Heart right ventricle (tissue), 16 donors: ENCODE measurements around the gene MBP. TPM values are rescaled to one million over a fixed set of nuclear protein-coding genes. Genes with fewer than 3 reads are reported as not detected.

Experiments used
- ATAC-seq, 8 donors: fragments of 200-7000 bp; cut with Tn5 transposase; one replicate each; pipeline ENCODE4 v1.9.1; 2020; ENCODE audit warnings: mild to moderate bottlenecking in 8 of 8, moderate library complexity in 8 of 8, moderate number of reproducible peaks in 1 of 8
- DNase-seq, 2 donors: peaks; one replicate each; pipeline ENCODE4 v3.0.0-alpha.2; 2020
- H3K27ac ChIP-seq, 10 donors: fragments of 200-600 bp; sonication (generic) in 2 of 10; one replicate each; pipeline versions ENCODE4 v1.5.0 to v1.8.0; 2020 to 2022; ENCODE audit warnings: mild to moderate bottlenecking in 3 of 10
- H3K27me3 ChIP-seq, 7 donors: fragments of 200-600 bp; one replicate each; pipeline ENCODE4 v1.8.0; 2021 to 2022; ENCODE audit warnings: mild to moderate bottlenecking in 2 of 7
- H3K36me3 ChIP-seq, 9 donors: fragments of 200-600 bp; sonication (generic) in 1 of 9; one replicate each; pipeline versions ENCODE4 v1.5.0 to v1.8.0; 2020 to 2022; ENCODE audit warnings: mild to moderate bottlenecking in 2 of 9
- H3K4me1 ChIP-seq, 9 donors: fragments of 200-600 bp; sonication (generic) in 1 of 9; one replicate each; pipeline versions ENCODE4 v1.5.0 to v1.8.0; 2020 to 2022; ENCODE audit warnings: mild to moderate bottlenecking in 4 of 9
- H3K4me3 ChIP-seq, 10 donors: fragments of 200-600 bp; sonication (generic) in 2 of 10; one replicate each; pipeline versions ENCODE4 v1.5.0 to v1.8.0; 2020 to 2022; ENCODE audit warnings: mild to moderate bottlenecking in 7 of 10, moderate library complexity in 2 of 10
- H3K9me3 ChIP-seq, 11 donors: fragments of 200-600 bp in 10 of 11; sonication (generic) in 2 of 11; one replicate each; pipeline versions ENCODE4 v1.5.0 to v1.8.0; 2013 to 2022; ENCODE audit warnings: mild to moderate bottlenecking in 2 of 11, control low read depth in 1 of 11, moderate library complexity in 1 of 11
- WGBS, 2 donors: extraction: QIAGEN DNeasy Blood & Tissue Kit; methylation state at CpG; one replicate each; pipeline ENCODE4 v1.1.7; 2013; ENCODE audit warnings: inconsistent platforms in 1 of 2; 5-methylcytosine and 5-hydroxymethylcytosine counted together
- intact Hi-C, 10 donors: fragments of 100-400 bp; cut with DNase I; formaldehyde crosslinking; loops; one replicate each; pipeline versions ENCODE4 v1.11.1 to v1.14.2; 2022
- polyA plus RNA-seq, 2 donors: library from polyadenylated mRNA; stranded (reverse); fragments of 200-250 nt; gene quantifications; one replicate each; pipeline ENCODE4 v1.2.3, GENCODE V29; 2013
- total RNA-seq, 10 donors: library from RNA; stranded (reverse); fragmentation: NEBNext Ultra II Directional in 3 of 10; extraction: Animal tissue kit (Norgen Biotek cat#: 25700) in 3 of 10; gene quantifications; one replicate each; pipeline versions ENCODE4 v1.2.1 to v1.2.4, GENCODE V29; 2021 to 2023
- TF ChIP-seq, protein P1 (sequence below), 9 donors: fragments of 200-600 bp; sonication (generic) in 2 of 9; IDR thresholded peaks; one replicate each; pipeline versions ENCODE4 v1.5.0 to v1.8.0; 2021 to 2022; ENCODE audit warnings: antibody characterized with exemption in 9 of 9, mild to moderate bottlenecking in 5 of 9, moderate library complexity in 1 of 9
- donor health status: Arrhythmogenic right ventricular cardiomyopathy.
- donor health status: ischemic (EF 13 %, LVEDD 7.1; RV severe dilation, severe dysfunction).
- donor health status: healthy with polysubstance abuse.
- donor health status: DM: no; HTN: yes; CAD: no.
- donor health status: DM: no; HTN: no; CAD: no.
- donor health status: ischemic (EF 25% LVEDD 6.9; RV normal size, moderate dysfunction).
- donor health status: ischemic (EF 25% LVEDD 5.7; RV mildly dilated, moderate dysfunction).
- donor health status: healthy.
- donor health status: DM: yes; HTN: yes; CAD: no.
- donor health status: Ischemic cardiomyopathy.
- donor health status: ischemic (EF 35%, LVEDD 5.7; RV mildly dilated, moderate dysfunction).
- donor health status: nonischemic (EF 11% LVEDD 7.7; RV severe dilation, severe dysfunction).
- donor health status: DM: yes; HTN: yes; CAD: no.
- donor health status: PGD.
- donor health status: ischemic (EF 29% LVEDD 5.4; RV normal size, mild dysfunction).
- donor health status: nonischemic (EF 23%, LVEDD 6.1; RV moderate dilation, normal function).

The MBP gene
- total and polyA plus RNA-seq, 12 donors: 3.0 to 70.8 (median 43.9) TPM

DNA sequence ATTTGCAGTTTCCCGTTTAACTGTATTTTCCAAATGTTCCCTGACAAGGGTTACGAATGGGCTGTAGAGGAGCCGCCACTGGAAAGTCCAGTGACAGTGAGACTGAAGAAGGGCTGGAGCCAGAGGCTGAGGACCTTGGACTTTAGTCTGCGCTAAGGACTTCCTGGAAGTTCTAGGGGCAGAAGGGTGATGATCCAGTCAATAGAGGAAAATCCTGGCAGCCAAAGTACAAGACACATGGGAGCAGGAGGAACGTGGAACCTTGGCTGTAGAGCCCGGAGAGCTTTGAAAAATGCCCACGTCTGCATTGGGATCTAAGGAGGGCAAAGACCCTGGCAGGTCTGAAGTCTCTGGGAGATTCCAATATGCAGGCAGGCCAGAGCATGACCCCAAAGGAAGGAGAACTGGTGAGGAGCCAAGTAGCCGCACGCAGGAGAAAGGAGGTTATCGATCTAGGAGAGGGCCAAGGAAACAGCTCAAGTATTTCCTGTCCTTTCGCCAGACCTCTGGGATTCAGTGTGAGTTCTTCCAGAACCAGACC lies 28.5 kb downstream of the MBP start:
- no peaks in the 10 kb centered on the region for H3K9me3 ChIP-seq
- ATAC-seq (peak in 1 of 8 donors; percentile 8), DNase-seq (no peak)
- H3K4me1 ChIP-seq: peaks cover 18 to 100% (median 74%) of the 10 kb centered on the region in 9 donors
- peak overlapping the region; percentile 9 to 93 (median 76) for H3K27ac ChIP-seq
- intact Hi-C loops: loop anchor here in 1 of 10 donors (5.0 kb wide), 1 partner anchor 37 kb away; no protein-coding TSS in a partner anchor
- 40 to 59% methylated on average over 11 of the region's 11 CpGs for WGBS, 2 donors
- TF ChIP-seq, protein P1, sequence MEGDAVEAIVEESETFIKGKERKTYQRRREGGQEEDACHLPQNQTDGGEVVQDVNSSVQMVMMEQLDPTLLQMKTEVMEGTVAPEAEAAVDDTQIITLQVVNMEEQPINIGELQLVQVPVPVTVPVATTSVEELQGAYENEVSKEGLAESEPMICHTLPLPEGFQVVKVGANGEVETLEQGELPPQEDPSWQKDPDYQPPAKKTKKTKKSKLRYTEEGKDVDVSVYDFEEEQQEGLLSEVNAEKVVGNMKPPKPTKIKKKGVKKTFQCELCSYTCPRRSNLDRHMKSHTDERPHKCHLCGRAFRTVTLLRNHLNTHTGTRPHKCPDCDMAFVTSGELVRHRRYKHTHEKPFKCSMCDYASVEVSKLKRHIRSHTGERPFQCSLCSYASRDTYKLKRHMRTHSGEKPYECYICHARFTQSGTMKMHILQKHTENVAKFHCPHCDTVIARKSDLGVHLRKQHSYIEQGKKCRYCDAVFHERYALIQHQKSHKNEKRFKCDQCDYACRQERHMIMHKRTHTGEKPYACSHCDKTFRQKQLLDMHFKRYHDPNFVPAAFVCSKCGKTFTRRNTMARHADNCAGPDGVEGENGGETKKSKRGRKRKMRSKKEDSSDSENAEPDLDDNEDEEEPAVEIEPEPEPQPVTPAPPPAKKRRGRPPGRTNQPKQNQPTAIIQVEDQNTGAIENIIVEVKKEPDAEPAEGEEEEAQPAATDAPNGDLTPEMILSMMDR (IDR thresholded peaks at IDR 0.05): no peak
- no peak overlapping the region for H3K4me3 ChIP-seq
- H3K36me3 ChIP-seq: peaks cover 0 to 14% (median 0%) of the 10 kb centered on the region in 9 donors
- H3K27me3 ChIP-seq: peaks cover 0 to 5% (median 0%) of the 10 kb centered on the region in 7 donors

DNA sequence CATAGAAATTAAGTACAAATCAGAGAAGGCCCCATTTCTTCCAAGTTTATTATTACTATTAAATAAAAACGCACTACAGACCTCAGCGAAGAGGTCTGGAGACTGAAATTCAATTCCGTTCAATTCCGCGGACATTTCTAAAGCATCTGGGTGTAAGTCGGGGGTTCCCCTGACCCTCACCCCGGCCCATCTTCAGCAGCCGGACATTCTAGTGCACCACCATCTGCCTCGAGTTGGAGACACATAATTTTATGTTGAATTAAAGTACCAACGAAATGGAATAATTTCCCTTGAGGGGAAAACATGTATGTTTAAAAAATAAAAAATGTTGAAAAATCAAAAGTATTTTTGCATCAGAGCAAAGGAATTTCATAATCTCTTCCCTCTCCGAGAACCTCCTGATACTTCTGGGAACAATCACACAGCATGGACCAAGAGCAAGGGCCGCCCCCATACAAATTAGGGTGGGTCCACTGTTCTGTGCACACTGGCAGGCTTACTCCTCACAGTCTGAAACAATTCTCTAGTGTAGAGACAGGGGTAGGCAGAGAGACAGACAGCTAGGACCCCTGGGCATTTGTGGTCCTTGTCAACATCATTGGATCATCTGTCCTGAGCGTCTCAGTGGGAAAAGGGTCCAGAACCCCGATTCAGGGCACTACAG lies 29.3 kb downstream of the MBP start:
- intact Hi-C loops: loop anchor here in 1 of 10 donors (5.0 kb wide), 1 partner anchor 36 kb away; no protein-coding TSS in a partner anchor
- TF ChIP-seq, protein P1 (IDR thresholded peaks at IDR 0.05): no peak
- H3K27ac ChIP-seq: peak overlapping the region; percentile 9 to 93 (median 76)
- no peaks in the 10 kb centered on the region for H3K9me3 ChIP-seq
- WGBS, 2 donors: 65 to 84% methylated on average over 14 of the region's 14 CpGs
- no peak overlapping the region for H3K4me3 ChIP-seq
- DNase-seq (no peak), ATAC-seq (peak in 5 of 8 donors; percentile 30 to 50 (median 45))
- H3K36me3 ChIP-seq: peaks cover 0 to 14% (median 0%) of the 10 kb centered on the region in 9 donors
- H3K27me3 ChIP-seq: peaks cover 0 to 9% (median 0%) of the 10 kb centered on the region in 7 donors
- peaks cover 15 to 100% (median 74%) of the 10 kb centered on the region in 9 donors for H3K4me1 ChIP-seq

DNA sequence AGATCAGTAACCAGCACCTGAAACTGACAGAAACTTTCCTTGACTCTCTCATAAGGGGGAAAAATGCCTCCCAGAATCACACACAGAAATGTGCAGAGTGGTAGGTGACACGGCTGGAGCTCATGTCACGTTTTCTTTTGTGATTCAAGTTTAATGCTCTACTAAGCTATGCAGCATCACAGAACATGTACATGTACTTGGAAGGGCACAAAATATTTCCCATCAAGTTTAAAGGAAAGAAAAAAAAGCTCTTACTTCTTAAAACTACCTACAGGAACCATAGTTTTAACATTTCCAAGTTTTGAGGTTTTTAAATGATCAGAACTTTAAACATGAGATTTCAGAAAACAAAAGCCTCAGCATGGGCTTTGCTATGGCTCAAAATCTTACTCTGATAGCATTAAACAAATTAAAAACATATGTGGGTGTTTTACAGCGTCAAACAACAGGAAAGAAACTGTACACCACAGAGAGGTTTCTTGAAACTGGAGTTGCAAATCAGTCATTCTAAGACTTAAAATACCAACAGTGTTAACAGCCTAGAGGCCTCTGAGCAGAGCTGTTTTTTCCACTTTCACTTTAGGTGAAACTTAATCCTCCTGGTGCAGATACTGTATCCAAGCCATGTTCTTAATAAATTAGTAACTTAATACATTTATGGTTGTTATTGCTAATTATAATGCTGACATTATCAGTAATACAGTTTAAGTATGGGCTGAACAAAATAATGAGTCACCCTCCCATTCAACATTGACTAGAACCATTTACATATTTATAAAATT lies 30.1 kb downstream of the MBP start:
- Histone ChIP-seq H3K27ac (peak overlapping the region in 9 of 10 donors; percentile 15 to 93 (median 77)), H3K27me3 (peaks cover 0 to 9% (median 0%) of the 10 kb centered on the region in 7 donors), H3K4me1 (peaks cover 15 to 100% (median 74%) of the 10 kb centered on the region in 9 donors), H3K9me3 (no peaks in the 10 kb centered on the region), H3K36me3 (peaks cover 0 to 14% (median 0%) of the 10 kb centered on the region in 9 donors), H3K4me3 (peak overlapping the region in 1 of 10 donors; percentile 13)
- DNase-seq (no peak), ATAC-seq (peak in 1 of 8 donors; percentile 23)
- TF ChIP-seq, protein P1 (IDR thresholded peaks at IDR 0.05): no peak
- WGBS, 2 donors: 56 to 60% methylated on average over 3 of the region's 3 CpGs
- intact Hi-C loops: loop anchor here in 1 of 10 donors (5.0 kb wide), 1 partner anchor 35 kb away; no protein-coding TSS in a partner anchor
